Sigmoid colon (tissue), 4 donors: Measurements from ENCODE around the gene PARD3.

Experiments used
- CTCF ChIP-seq, 4 experiments: fragments of 450-650 bp in 3 of 4; fragments of 200-600 bp in 1 of 4; IDR thresholded peaks; one replicate each; pipeline ENCODE4 v1.5.1; 2016 to 2019; ENCODE audit warnings: antibody characterized with exemption in 4 of 4, mild to moderate bottlenecking in 3 of 4, moderate library complexity in 2 of 4
- POLR2AphosphoS5 ChIP-seq, 4 donors: sonication (generic); formaldehyde crosslinking; IDR thresholded peaks; one replicate each; pipeline ENCODE4 v1.6.1; 2017; ENCODE audit warnings: antibody characterized with exemption in 4 of 4

DNA sequence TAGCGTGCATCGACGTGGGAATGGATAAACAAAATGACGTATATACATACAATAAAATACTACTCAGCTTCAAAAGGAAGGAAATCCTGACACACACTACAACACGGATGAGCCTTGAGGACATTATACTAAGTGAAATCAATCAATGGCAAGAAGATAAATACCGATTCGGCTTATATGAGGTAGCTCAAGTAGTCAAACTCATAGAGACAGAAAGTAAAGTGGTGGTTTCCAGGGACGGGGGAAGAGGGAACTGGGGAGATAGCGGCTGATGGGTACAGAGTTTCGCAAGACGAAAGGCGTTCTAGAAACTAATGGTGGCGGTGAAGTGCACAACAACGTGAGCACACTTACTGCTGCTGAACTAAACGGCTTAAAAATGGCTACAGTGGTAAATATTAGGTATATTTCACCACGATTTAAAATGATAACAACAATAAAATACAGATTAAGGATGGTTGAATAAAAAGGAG lies 516.7 kb downstream of the PARD3 start:
- TF ChIP-seq CTCF (IDR thresholded peaks at IDR 0.05) (no peak), POLR2AphosphoS5 (IDR thresholded peaks at IDR 0.05) (no peak)
